SK-N-SH (cell line): Measurements from ENCODE around the gene TNRC6A.

ENCODE experiments used
- CHD2 ChIP-seq: fragments of 150-350 bp; IDR thresholded peaks from 2 replicates; pipeline ENCODE4 v1.6.1; 2018; ENCODE audit warnings: low read length; ENCODE audit not compliant: partially characterized antibody
- ELF1 ChIP-seq: IDR thresholded peaks from 2 replicates; pipeline ENCODE4 v1.4.0; 2012
- EZH2phosphoT487 ChIP-seq: fragments of 200-600 bp; sonication (generic); IDR thresholded peaks from 2 replicates; pipeline ENCODE4 v1.6.1; 2017; ENCODE audit warnings: low read depth, mixed run types, mild to moderate bottlenecking, antibody characterized with exemption, moderate library complexity, borderline replicate concordance
- GABPA ChIP-seq: IDR thresholded peaks from 2 replicates; pipeline ENCODE4 v1.4.0; 2012; ENCODE audit warnings: low read depth, mild to moderate bottlenecking
- GATA2 ChIP-seq: sonication (generic); formaldehyde crosslinking; IDR thresholded peaks from 2 replicates; pipeline ENCODE4 v1.5.0; 2020; ENCODE audit warnings: mild to moderate bottlenecking, missing genetic modification reagents
- POLR2AphosphoS5 ChIP-seq: IDR thresholded peaks from 2 replicates; pipeline ENCODE4 v1.6.1; 2012; ENCODE audit warnings: low read depth, low read length
- TF ChIP-seq, protein P1 (sequence below): fragments of 200-600 bp; sonication (generic); IDR thresholded peaks from 2 replicates; pipeline ENCODE4 v1.6.1; 2017; ENCODE audit warnings: antibody characterized with exemption, mild to moderate bottlenecking, moderate library complexity
- TF ChIP-seq, protein P2 (sequence below): IDR thresholded peaks from 2 replicates; pipeline ENCODE4 v1.4.0; 2012; ENCODE audit warnings: low read depth
- TF ChIP-seq, protein P3 (sequence below): IDR thresholded peaks from 2 replicates; pipeline ENCODE4 v1.6.1; 2012; ENCODE audit warnings: mild to moderate bottlenecking, low read depth, low read length, moderate library complexity

DNA sequence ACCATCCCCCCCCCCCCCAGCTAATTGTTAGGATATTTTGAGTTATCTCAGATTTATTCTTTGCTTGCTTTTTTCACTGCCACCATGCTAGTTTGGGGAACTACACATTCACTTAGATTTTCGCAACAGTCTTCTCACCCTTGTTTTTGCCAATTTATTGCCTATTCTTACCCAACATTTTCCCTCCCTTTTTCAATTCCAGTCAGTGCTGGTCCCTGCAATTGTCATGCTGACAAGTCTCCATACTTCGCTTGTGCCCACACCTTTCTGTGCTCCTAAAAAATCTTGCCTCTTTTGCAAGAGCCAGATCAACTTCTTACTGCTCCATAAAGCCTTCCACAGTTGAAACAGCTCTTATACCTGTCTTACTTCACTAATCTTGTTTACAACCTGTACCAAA is 16.3 kb downstream of the TNRC6A start:
- TF ChIP-seq GATA2 (CRISPR knock-in tag) (no peak), ELF1 (no peak), CHD2 (no peak), EZH2phosphoT487 (no peak), POLR2AphosphoS5 (no peak), GABPA (no peak)
- TF ChIP-seq, protein P1, sequence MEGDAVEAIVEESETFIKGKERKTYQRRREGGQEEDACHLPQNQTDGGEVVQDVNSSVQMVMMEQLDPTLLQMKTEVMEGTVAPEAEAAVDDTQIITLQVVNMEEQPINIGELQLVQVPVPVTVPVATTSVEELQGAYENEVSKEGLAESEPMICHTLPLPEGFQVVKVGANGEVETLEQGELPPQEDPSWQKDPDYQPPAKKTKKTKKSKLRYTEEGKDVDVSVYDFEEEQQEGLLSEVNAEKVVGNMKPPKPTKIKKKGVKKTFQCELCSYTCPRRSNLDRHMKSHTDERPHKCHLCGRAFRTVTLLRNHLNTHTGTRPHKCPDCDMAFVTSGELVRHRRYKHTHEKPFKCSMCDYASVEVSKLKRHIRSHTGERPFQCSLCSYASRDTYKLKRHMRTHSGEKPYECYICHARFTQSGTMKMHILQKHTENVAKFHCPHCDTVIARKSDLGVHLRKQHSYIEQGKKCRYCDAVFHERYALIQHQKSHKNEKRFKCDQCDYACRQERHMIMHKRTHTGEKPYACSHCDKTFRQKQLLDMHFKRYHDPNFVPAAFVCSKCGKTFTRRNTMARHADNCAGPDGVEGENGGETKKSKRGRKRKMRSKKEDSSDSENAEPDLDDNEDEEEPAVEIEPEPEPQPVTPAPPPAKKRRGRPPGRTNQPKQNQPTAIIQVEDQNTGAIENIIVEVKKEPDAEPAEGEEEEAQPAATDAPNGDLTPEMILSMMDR, result no peak
- TF ChIP-seq, protein P2, sequence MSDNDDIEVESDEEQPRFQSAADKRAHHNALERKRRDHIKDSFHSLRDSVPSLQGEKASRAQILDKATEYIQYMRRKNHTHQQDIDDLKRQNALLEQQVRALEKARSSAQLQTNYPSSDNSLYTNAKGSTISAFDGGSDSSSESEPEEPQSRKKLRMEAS, result no peak
- TF ChIP-seq, protein P3, sequence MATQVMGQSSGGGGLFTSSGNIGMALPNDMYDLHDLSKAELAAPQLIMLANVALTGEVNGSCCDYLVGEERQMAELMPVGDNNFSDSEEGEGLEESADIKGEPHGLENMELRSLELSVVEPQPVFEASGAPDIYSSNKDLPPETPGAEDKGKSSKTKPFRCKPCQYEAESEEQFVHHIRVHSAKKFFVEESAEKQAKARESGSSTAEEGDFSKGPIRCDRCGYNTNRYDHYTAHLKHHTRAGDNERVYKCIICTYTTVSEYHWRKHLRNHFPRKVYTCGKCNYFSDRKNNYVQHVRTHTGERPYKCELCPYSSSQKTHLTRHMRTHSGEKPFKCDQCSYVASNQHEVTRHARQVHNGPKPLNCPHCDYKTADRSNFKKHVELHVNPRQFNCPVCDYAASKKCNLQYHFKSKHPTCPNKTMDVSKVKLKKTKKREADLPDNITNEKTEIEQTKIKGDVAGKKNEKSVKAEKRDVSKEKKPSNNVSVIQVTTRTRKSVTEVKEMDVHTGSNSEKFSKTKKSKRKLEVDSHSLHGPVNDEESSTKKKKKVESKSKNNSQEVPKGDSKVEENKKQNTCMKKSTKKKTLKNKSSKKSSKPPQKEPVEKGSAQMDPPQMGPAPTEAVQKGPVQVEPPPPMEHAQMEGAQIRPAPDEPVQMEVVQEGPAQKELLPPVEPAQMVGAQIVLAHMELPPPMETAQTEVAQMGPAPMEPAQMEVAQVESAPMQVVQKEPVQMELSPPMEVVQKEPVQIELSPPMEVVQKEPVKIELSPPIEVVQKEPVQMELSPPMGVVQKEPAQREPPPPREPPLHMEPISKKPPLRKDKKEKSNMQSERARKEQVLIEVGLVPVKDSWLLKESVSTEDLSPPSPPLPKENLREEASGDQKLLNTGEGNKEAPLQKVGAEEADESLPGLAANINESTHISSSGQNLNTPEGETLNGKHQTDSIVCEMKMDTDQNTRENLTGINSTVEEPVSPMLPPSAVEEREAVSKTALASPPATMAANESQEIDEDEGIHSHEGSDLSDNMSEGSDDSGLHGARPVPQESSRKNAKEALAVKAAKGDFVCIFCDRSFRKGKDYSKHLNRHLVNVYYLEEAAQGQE, result no peak
